Ishikawa (cell line): ENCODE measurements around the gene P2RY14.

Experiments used
- CEBPB ChIP-seq: IDR thresholded peaks from 2 replicates; pipeline ENCODE4 v1.6.1; 2012
- CREB1 ChIP-seq: IDR thresholded peaks from 2 replicates; pipeline ENCODE4 v1.6.1; 2012; ENCODE audit warnings: low read depth
- EGR1 ChIP-seq: IDR thresholded peaks from 2 replicates; pipeline ENCODE4 v1.6.1; 2012
- EP300 ChIP-seq: IDR thresholded peaks from 2 replicates; pipeline ENCODE4 v1.6.1; 2012; ENCODE audit warnings: borderline replicate concordance
- FOXM1 ChIP-seq: IDR thresholded peaks from 2 replicates; pipeline ENCODE4 v1.6.1; 2012; ENCODE audit warnings: low read depth, borderline replicate concordance
- RAD21 ChIP-seq: IDR thresholded peaks from 2 replicates; pipeline ENCODE4 v1.6.1; 2012; ENCODE audit warnings: low read depth
- TAF1 ChIP-seq: IDR thresholded peaks from 2 replicates; pipeline ENCODE4 v1.6.1; 2012; ENCODE audit warnings: low read depth, mild to moderate bottlenecking
- TEAD4 ChIP-seq: IDR thresholded peaks from 2 replicates; pipeline ENCODE4 v1.6.1; 2012
- USF1 ChIP-seq: IDR thresholded peaks from 2 replicates; pipeline ENCODE4 v1.6.1; 2012
- YY1 ChIP-seq: IDR thresholded peaks from 2 replicates; pipeline ENCODE4 v1.6.1; 2012; ENCODE audit warnings: low read depth
- ZBTB7A ChIP-seq: IDR thresholded peaks from 2 replicates; pipeline ENCODE4 v1.6.1; 2012; ENCODE audit warnings: low read depth
- TF ChIP-seq, protein P1 (sequence below): IDR thresholded peaks from 2 replicates; pipeline ENCODE4 v1.6.1; 2012; ENCODE audit warnings: low read depth, mild to moderate bottlenecking

DNA sequence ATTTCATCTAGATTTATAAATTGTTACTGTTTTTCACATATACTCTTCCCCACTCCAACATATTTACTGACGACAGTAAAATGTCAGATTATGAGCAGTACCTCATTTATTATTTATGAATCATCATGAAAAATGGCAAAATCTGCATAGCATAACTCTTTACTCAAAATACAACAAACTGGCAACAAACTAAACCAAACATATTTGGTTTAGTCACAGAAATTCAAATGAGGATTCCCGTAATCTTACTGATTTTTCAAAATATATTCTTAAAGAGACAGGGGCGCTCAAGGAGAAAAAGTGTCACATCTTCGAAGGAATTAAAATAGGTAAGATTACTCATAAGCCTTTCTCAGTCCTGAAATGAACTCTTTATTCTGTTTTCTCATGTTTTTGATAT is 41.3 kb upstream of the P2RY14 start:
- no peak for TF ChIP-seq FOXM1
- no peak for TF ChIP-seq CEBPB
- TF ChIP-seq RAD21: no peak
- TF ChIP-seq EGR1: no peak
- no peak for TF ChIP-seq TEAD4
- no peak for TF ChIP-seq TAF1
- TF ChIP-seq, protein P1, sequence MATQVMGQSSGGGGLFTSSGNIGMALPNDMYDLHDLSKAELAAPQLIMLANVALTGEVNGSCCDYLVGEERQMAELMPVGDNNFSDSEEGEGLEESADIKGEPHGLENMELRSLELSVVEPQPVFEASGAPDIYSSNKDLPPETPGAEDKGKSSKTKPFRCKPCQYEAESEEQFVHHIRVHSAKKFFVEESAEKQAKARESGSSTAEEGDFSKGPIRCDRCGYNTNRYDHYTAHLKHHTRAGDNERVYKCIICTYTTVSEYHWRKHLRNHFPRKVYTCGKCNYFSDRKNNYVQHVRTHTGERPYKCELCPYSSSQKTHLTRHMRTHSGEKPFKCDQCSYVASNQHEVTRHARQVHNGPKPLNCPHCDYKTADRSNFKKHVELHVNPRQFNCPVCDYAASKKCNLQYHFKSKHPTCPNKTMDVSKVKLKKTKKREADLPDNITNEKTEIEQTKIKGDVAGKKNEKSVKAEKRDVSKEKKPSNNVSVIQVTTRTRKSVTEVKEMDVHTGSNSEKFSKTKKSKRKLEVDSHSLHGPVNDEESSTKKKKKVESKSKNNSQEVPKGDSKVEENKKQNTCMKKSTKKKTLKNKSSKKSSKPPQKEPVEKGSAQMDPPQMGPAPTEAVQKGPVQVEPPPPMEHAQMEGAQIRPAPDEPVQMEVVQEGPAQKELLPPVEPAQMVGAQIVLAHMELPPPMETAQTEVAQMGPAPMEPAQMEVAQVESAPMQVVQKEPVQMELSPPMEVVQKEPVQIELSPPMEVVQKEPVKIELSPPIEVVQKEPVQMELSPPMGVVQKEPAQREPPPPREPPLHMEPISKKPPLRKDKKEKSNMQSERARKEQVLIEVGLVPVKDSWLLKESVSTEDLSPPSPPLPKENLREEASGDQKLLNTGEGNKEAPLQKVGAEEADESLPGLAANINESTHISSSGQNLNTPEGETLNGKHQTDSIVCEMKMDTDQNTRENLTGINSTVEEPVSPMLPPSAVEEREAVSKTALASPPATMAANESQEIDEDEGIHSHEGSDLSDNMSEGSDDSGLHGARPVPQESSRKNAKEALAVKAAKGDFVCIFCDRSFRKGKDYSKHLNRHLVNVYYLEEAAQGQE: no peak
- TF ChIP-seq CREB1: no peak
- no peak for TF ChIP-seq EP300
- TF ChIP-seq USF1: no peak
- no peak for TF ChIP-seq ZBTB7A
- TF ChIP-seq YY1: no peak
